ENCODE data around the gene PALM3.

GRCh38 chr19:14093117-14093823 is 31.4 kb upstream of the PALM3 start:
- TF ChIP-seq CTCF (IDR thresholded peaks at IDR 0.05; ENCODE audit: extremely low read depth in 1 of 2, insufficient read depth in 1 of 2, low read depth in 1 of 2, low read length in 2 of 2) (no peak), FOS (IDR thresholded peaks at IDR 0.05; ENCODE audit: borderline replicate concordance, insufficient read depth, low read length) (no peak), EZH2 (IDR thresholded peaks at IDR 0.05; ENCODE audit: borderline replicate concordance, low read depth, low read length, severe bottlenecking) (no peak)

All from endothelial cell of umbilical vein (primary cell).